HG02884 (cell line): Measurements from ENCODE around the gene SHC1.

Source experiments
- ATAC-seq: cut with Tn5 transposase; IDR thresholded peaks from one replicate; pipeline ENCODE4 v1.9.1; 2021; ENCODE audit warnings: mild to moderate bottlenecking, moderate library complexity; ENCODE audit not compliant: unreplicated experiment

Gene SHC1

GRCh38 chr1:154970631-154971340 is at the start of gene SHC1:
Gene SHC1, minus strand, starts transcription at chr1:154970747. Its CDS starts 221 bp downstream, at chr1:154970526.
- no peak for ATAC-seq

- ATAC-seq = no peak
Measured at GRCh38 chr1:155019377-155020245, 49.1 kb upstream of the SHC1 start.

- ATAC-seq = no peak
Measured at GRCh38 chr1:155018617-155019348, 48.2 kb upstream of the SHC1 start.

- no peak for ATAC-seq
Measured at GRCh38 chr1:155017946-155018316, 47.4 kb upstream of the SHC1 start.

GRCh38 chr1:155017041-155017945 is 46.7 kb upstream of the SHC1 start:
- peak; percentile 71 for ATAC-seq

- no peak for ATAC-seq
Measured at GRCh38 chr1:155016231-155016831, 45.8 kb upstream of the SHC1 start.

GRCh38 chr1:155015527-155016230 is 45.1 kb upstream of the SHC1 start:
- no peak for ATAC-seq

- no peak for ATAC-seq
Measured at GRCh38 chr1:155014709-155015508, 44.4 kb upstream of the SHC1 start.

- no peak for ATAC-seq
Measured at GRCh38 chr1:155013632-155014031, 43.1 kb upstream of the SHC1 start.

- ATAC-seq = no peak
Measured at GRCh38 chr1:155012776-155013602, 42.4 kb upstream of the SHC1 start.

GRCh38 chr1:155012026-155012546 is 41.5 kb upstream of the SHC1 start:
- no peak for ATAC-seq

GRCh38 chr1:155011437-155012025 is 41.0 kb upstream of the SHC1 start:
- ATAC-seq = no peak

- no peak for ATAC-seq
Measured at GRCh38 chr1:155011004-155011416, 40.5 kb upstream of the SHC1 start.

- no peak for ATAC-seq
Measured at GRCh38 chr1:155010211-155010918, 39.8 kb upstream of the SHC1 start.

GRCh38 chr1:155009742-155010141 is 39.2 kb upstream of the SHC1 start:
- no peak for ATAC-seq

GRCh38 chr1:155009221-155009711 is 38.7 kb upstream of the SHC1 start:
- ATAC-seq = no peak
